NCI-H1417 treated with DMSO at 0.1 percent for 48 hours (cell line): ENCODE results near the gene FAHD1.
"Not testable (repeated sequence)": the region's sequence is repeated elsewhere in the genome, so short reads cannot be mapped to it uniquely, and the experiment has no call there.

Experiments used
- DNase-seq: peaks from one replicate; lab custom pipeline; 2025; lab: John Stamatoyannopoulos, UW

Gene FAHD1

DNA sequence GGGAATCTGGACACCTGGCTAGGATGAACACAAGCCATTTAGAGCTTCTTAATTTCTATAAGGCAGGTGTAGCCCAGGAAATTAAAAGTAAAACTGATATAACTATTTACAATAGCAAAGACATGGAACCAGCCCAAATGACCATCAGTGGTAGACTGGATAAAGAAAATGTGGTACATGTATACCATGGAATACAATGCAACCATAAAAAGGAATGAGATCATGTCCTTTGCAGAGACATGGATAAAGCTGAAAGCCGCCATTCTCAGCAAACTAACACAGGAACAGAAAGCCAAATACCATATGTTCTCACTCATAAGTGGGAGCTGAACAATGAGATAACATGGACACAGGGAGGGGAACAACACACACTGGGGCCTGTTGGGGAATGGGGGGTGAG, 19.4 kb downstream of the FAHD1 start:
- no peak for DNase-seq

DNA sequence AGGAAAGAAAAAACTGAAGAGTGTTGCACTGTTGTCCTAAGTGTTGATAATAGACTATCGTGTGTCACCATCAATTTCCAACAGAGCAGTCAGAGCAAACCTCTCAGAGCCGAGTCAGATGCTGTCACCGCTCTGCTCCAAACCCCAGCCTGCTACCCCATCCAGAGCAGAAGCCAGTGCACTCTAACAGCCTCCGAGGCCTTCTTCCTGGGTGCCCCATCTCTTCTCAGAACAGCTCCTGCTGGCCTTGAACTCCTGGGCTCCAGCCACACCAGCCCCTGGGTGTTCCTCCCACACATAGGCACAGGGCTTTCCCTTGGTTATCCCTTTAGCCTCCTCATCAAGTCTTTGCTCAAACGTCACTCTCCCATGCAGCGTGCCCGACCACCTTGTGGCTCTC, 24.0 kb downstream of the FAHD1 start:
- DNase-seq = no peak

DNA sequence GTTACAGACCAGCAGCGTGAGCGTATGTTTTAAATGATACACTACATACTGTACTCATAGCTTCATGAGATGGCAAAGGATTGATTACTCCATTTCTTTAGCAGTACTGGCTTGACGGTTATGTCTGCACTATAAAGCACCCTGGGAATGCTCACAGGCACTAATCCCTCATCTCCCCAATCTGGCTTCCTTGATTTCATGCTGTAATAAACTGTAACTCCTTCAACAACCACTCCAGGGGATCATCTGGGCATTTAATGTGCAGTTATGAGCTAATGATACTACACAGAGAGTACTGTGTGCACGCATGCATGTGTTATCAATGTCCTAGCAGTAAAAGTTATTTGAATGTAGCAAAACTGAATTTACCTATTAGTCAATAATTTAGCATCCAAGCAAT, 24.8 kb downstream of the FAHD1 start:
- DNase-seq = no peak

DNA sequence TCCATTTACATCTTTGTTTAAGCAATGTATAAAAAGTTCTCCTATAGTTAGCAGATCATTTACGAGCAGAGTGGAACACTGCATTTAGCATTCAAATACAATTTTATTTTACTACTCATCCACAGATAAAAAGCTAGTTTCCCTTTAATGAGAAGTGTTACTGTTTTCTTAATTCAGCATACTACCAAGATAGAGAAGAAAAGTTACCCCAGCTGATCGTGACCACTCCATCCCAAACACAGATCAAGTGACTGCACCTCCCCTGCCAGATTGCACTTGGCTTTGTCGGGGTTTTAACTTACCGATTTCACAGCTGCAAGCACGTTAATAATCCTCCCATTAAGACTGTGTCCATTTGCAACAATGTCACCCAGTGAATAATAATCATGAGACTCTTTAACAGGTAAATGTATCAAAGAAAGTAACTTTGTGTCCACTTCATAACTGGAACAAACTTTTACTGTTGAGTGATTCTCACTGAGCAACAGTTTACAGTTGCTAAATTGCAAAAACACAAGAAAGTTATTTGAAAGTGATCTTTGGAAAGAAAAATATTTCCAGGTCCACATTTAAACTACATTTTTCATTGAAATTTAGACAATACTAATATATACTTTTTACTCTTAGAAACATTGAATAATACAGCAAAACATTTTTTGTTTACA, 30.6 kb downstream of the FAHD1 start:
- DNase-seq = no peak

DNA sequence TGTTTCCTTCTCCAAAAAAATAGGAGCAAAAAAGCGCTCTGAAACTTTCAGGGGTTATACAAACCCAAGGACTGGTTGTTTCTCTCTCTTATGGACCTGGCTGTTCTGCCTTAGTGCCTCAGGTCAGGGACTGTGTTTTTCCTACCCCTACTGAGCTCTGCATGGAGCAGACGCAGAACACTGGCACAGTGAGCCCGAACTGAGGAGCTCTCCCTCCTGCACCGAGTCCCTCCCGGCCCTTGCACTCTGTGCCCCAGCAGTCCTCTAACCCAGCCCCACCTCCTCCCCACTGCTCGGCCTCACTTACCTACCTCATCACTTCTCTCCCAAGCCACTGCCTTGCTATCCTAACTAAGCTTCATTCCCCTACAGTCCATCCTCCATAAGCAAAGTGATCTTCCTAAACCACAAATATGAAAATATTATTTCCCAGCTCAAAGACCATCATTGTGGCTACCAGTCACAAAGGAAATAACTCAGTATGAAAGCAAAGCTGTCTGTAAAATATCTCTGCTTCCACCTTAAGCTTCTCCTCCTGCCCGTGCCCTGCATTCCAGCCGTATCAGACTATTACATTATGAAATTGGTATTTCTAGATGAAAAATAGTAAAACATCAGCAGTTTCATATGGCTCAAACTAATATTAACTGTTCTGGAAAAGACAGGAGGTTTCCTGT, 31.3 kb downstream of the FAHD1 start:
- no peak for DNase-seq

DNA sequence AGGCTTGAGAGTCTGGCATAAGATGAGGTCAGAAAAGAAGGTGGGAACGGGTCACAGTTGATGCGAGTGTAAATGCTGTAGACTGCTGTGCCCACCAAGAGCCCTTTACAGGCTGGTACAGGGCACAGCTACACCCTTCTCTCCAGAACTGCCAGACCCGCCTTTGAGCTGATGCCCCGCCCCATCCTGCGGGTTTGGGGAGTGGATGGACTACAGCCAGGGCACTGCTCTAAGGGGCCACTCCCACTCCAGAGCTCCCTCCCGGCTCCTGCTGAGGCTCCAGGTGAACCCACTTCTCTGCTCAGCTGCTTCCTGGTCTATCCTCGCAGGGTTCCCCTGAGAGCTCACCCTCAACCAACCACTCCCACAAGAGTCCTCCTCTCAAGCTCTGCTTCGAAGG, 32.6 kb downstream of the FAHD1 start:
- DNase-seq = no peak

DNA sequence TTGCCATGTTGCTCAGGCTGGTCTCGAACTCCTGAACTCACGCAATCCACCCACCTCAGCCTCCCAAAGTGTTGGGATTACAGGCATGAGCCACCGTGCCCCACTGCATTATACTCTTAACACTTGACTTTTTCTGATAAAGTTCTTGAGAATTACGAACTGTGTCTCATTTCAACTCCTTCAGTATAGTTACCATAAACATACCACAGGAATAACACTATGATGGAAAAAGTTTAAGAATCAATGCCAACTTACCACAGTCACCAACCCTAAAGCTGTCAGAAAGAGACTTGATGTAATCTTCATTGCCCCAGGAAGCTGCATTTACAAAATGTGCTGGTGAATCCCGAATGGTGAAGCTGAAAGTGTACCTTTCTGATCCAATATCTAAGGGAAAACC, 34.7 kb downstream of the FAHD1 start:
- DNase-seq = no peak

DNA sequence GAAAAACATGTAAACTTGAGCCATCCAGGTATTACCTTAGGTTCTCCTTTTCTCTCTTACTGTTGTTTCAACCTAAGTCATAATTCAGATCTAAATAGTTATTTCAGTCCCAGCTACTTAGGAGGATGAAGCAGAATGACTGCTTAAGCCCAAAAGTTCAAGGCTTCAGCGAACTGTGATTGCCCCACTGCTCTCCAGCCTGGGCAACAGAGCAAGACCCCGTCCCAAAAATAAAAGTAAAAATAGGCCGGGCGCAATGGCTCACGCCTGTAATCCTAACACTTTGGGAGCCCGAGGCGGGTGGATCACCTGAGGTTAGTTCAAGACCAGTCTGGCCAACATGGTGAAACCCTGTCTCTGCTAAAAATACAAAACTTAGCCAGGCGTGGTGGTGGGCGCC, 35.4 kb downstream of the FAHD1 start:
- no peak for DNase-seq

DNA sequence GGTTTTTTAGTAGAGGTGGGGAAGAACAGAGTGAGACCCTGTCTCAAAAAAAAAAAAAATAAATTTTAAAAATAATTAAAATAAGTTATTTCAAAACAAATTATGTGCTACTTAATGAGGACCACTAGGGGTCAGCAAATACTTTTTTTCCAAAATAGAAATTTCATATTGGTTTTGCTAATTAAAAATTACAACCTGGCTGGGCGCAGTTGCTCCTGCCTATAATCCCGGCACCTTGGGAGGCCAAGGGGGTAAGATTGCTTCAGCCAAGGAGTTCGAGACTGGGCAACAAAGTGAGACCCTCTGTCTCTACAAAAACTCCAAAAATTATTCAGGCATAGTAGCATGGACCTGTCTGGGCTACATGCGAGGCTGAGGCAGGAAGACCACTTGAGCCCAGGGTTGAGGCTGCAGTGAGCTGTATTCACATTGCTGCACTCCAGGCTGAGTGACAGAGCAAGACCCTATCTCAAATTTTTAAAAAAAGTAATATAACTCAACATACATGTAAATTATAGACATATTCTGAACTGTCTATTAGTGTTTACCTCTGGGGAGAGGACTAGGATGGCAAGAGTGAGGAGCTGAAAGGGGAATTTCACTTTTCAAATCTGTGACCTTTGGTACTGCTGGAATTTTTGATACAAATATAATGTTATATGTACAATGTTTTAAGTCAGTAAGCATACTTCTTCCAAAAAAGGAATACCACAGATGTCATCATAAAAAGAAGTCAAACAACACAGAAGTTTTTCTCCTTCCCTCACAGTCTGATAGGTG, 36.9 kb downstream of the FAHD1 start:
- no peak for DNase-seq

DNA sequence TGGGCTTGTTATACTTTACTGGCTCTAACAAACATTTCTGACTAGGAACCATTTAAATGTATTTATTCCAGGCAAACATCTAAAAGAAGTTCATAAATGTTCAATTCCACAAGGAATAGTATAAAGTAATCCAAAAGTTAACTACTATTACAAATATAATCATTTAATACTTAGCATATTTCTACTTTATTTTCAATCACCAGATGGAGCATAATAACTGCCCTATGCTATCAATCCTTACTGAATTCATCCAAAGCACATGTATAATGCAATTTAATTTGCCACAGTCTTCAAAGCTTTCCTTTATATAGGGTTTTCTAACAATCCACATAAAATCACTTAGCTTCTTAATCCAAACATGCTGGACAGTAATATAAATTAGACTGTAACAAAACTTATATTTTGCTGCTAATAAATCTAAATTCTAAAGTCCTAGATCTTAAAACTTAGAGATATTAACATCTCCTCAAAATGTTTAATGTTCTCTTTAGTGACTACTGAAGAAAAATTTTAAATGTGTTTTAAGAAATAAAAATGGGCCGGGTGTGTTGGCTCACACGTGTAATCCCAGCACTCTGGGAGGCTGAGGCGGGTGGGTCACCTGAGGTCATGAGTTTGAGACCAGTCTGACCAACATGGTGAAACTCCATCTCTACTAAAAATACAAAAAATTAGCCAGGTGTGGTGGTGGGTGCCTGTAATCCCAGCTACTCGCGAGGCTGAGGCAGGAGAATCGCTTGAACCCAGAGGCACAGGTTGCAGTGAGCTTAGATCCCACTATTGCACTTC, 39.1 kb downstream of the FAHD1 start:
- no peak for DNase-seq

DNA sequence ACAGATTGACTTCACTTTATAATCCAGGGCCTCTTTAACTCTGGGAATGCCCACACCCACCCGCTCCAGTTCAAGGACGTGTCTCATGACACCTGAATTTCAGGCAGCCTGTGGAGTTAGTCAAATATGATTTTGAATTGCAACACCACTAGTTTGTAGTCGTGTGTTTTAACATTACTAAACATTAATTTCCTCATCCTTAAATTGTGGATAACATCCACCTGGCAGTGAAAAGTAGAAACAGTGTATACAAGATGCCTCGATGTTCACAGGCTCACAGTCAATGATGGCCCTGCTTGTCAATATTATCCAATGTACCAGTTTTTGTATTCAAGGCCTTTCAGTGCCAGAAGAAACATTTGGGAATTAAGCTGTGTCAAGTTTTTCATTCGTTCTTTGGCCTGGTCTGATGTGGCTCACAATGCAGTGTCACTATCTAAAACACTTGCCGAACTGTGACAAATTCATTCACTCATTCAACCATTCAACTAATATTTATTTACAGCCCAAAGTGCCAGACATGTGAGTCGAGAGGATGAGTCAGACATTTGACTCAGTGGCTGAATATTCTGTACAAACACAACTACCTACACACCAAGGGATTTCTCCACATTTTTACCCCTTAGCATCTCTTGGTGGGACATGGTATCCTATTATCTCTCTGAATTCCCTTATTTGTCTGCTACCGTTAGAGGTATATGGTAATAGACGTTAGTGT, 43.5 kb downstream of the FAHD1 start:
- DNase-seq = no peak

DNA sequence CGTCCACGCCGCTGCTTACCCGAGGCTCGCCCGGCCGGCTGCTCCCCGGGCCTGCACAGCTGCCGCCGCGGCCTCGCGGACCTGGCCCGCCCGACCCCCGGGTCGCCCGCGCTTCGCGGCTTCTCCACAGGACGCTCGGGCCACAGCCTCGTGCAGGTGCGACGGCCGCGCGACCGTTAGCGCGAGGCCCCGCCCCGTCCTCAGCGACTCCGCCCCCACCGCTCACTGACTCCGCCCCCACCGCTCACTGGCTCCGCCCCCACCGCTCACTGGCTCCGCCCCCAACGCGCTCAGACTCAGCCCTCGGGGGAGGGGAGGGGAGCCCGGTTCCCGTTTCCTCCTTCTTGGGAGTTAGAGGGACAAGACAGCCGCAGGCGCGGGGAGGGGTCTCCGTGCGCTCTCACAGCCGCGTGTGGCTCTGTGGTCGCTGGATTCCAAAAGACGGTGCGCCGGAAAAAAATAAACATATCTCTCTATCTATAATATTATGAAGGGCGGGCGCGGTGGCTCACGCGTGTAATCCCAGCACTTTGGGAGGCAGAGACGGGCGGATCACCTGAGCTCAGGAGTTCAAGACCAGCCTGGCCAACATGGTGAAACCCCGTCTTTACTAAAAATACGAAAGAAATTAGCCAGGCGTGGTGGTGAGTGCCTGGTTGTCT, 45.1 kb downstream of the FAHD1 start, which contains the start of gene MEIOB:
Gene MEIOB (minus strand): TSS at position 191 of the 662 bp plus-strand sequence. CDS start 3,989 bp downstream, outside the sequence.
- DNase-seq = no peak

DNA sequence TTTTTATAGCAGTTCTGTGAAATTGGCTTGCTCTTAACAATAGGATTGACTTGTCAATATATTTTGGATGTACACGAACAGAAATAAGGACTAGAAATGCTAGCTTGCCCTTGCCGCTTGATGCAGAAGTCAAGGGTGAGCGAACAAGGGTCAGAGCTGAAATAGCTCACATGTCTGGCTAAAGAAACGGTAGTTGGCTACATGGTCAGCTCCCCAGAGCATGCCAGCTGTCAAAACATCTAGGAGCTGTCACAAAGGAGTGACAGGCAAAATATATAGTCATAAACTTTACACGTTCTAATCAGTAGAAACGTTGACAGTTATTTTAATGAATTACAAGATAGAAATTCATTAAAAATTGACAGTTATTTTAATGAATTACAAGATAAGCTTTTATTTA, 47.8 kb downstream of the FAHD1 start:
- no peak for DNase-seq

DNA sequence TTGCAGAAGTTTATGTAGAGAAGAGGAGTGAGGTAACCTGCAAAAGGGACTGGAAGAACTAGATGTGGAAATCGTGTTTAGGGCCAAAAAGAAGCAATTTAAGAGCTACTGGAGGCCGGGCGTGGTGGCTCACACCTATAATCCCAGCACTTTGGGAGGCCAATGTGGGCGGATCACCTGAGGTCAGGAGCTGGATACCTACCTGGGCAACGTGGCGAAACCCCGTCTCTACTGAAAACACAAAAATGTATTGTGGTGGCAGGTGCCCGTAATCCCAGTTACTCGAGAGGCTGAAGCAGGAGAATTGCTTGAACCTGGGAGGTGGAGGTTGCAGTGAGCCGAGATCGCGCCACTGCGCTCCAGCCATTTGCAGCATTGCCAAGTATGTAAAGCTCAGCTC, 49.1 kb downstream of the FAHD1 start:
- DNase-seq = not testable (repeated sequence)

DNA sequence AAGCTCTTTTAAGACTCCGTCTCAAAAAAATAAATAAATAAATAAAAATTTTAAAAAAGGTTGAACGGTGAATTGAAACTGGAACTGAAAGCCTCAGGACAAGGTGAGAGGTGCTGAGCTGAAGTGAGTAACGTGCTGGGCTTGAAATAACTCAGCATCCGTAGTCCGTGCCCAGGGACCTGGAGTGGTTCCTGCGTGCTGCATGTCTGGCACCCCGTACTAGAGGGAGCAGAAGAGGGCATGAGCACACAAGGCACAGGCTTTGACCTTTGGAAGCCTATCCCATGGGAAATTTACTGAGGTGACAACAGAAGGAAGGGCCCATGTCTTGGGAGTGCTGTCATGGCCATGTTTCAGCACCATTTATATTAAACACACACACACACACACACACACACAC, 49.5 kb downstream of the FAHD1 start:
- DNase-seq = no peak

DNA sequence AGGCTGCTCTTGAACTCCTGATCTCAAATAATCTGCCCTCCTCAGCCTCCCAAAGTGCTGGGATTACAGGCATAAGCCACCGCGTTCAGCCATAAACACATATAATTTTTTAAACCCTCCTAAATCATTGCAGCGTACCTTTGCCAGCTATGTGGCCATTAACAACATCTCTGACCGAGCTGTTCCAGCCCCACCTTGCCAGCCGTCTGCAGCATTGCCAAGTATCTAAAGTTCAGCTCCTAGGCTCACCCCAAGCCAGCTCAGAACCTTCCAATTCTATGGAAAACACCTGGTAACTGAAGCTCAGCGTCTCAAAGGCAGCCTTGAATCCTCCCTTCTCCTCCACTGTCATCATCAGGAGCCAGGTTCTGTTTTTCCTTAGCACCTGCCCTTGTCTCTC, 50.1 kb downstream of the FAHD1 start:
- DNase-seq = no peak

DNA sequence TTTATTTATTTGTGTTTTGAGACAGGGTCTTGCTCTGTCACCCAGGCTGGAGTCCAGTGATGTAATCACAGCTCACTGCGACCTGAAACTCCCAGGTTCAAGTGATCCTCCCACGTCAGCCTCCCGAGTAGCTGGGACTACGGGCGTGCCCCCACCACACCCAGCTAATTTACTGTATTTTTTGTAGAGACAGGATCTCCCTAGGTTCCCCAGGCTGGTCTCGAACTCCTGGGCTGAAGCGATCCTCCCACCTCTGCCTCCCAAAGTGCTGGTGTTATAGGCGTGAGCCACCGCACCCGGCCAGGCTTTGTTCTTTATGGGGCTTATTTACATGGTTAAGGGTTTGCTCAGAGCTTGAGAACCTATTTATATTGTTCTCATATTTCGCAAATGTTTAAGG, 50.8 kb downstream of the FAHD1 start:
- DNase-seq = no peak

DNA sequence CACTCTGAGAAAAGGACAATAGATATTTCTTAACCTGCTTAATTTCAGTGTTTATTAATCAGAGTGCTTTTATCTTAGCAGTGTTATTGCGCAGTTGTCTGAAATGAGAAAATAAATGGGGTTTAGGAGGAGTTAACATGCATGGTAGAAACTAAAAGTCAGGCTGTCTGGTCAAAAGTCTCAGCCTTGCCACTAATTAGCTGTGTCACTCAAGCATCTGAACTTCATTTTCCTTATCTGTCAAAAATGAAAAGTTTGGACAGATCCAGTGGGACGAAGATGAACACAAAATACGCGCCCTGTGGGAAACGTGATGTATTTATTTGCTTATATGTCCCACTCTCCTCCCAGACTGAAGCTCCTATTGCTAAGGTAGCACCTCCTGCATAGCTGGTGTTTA, 51.2 kb downstream of the FAHD1 start:
- DNase-seq = no peak
